GM12873 (cell line): ENCODE data around the gene S100A12.

Source experiments
- CTCF ChIP-seq: IDR thresholded peaks from 2 replicates; pipeline ENCODE4 v1.5.1; 2012; ENCODE audit warnings: low read depth, mild to moderate bottlenecking, moderate library complexity, low read length, control low read depth; ENCODE audit not compliant: insufficient read depth; ENCODE audit errors: missing control alignments

The S100A12 gene

GRCh38 chr1:153392258-153392657 is 16.8 kb upstream of the S100A12 start:
- no peak for TF ChIP-seq CTCF

GRCh38 chr1:153390938-153391710 is 15.7 kb upstream of the S100A12 start, which contains the start of gene S100A8:
TSS of gene S100A8 (minus strand) at chr1:153391073. CDS start at chr1:153390535, 538 bp downstream.
- no peak for TF ChIP-seq CTCF

- TF ChIP-seq CTCF: no peak
These were observed 14.8 kb upstream of the S100A12 start for GRCh38 chr1:153389973-153390879.

GRCh38 chr1:153389401-153389800 is 14.0 kb upstream of the S100A12 start:
- TF ChIP-seq CTCF: no peak

GRCh38 chr1:153387785-153388184 is 12.4 kb upstream of the S100A12 start:
- TF ChIP-seq CTCF: no peak

GRCh38 chr1:153387001-153387400 is 11.6 kb upstream of the S100A12 start:
- no peak for TF ChIP-seq CTCF

- no peak for TF ChIP-seq CTCF
These were observed 11.1 kb upstream of the S100A12 start for GRCh38 chr1:153386500-153386901.
